K562 (cell line): ENCODE results near the gene TMEM267.

Experiments used
- REST ChIP-seq, 2 experiments: fragments of 450-650 bp; formaldehyde crosslinking in 1 of 2; IDR thresholded peaks; 2 replicates each; pipeline versions ENCODE4 v1.4.0 to v1.6.1; 2014 to 2020; ENCODE audit warnings: mild to moderate bottlenecking in 2 of 2, borderline replicate concordance in 1 of 2, low read depth in 1 of 2
- TARDBP ChIP-seq: fragments of 450-650 bp; IDR thresholded peaks from 2 replicates; pipeline ENCODE4 v1.6.1; 2016

DNA sequence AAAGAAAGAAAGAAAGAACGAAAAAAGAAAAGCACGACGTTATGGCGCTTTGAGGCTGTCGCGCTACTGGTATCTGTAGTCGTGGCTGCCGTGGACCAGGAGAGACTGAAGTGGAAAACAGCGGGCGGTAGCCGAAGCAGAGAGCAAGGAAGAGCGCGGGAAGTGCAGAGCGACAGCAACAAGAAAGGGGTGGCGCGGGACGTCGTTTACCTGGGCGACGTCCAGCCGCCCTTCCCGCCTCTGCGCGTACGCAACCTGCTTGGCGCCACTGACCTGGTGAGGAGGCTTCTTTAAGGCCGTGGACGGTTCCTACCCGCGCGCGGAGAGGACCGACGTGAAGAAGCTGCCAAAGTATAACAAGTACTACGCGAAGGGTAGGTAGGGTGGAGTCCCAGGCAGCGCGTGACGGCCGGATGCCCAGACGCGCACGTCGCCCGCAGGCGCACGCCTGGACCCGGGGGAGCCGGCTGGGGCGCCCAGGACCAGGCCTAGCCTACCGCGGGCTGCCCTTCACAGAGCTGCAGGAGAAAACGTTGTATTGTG lies 86.8 kb downstream of the TMEM267 start:
- TF ChIP-seq TARDBP (no peak), REST (IDR thresholded peaks at IDR 0.05; ENCODE audit: borderline replicate concordance) (no peak), REST (CRISPR knock-in tag; IDR thresholded peaks at IDR 0.05; ENCODE audit: low read depth) (no peak)
